Colonic mucosa (tissue), 4 donors: ENCODE data around the gene TMEM108. TPM values are rescaled to one million over a fixed set of nuclear protein-coding genes. Genes with fewer than 3 reads are reported as not detected.

Experiments used
- DNase-seq: peaks from one replicate; pipeline ENCODE4 v3.0.0-alpha.2; 2020
- H3K27ac ChIP-seq: fragments of 200-600 bp; one replicate; pipeline ENCODE4 v1.8.0; 2021
- H3K27me3 ChIP-seq: fragments of 200-600 bp; one replicate; pipeline ENCODE4 v1.8.0; 2021
- H3K36me3 ChIP-seq: fragments of 200-600 bp; one replicate; pipeline ENCODE4 v1.8.0; 2021
- H3K4me1 ChIP-seq: fragments of 200-600 bp; one replicate; pipeline ENCODE4 v1.8.0; 2021; ENCODE audit warnings: mild to moderate bottlenecking
- H3K4me3 ChIP-seq: fragments of 200-600 bp; one replicate; pipeline ENCODE4 v1.8.0; 2021
- H3K9ac ChIP-seq, 2 donors: one replicate each; pipeline ENCODE4 v1.7.0; 2013; ENCODE audit warnings: control low read depth in 2 of 2, low read depth in 2 of 2, low read length in 2 of 2
- H3K9me3 ChIP-seq: fragments of 200-600 bp; one replicate; pipeline ENCODE4 v1.8.0; 2021
- CTCF ChIP-seq: fragments of 200-600 bp; IDR thresholded peaks from one replicate; pipeline ENCODE4 v1.8.0; 2022; ENCODE audit warnings: antibody characterized with exemption, mild to moderate bottlenecking
- intact Hi-C: fragments of 100-400 bp; cut with DNase I; formaldehyde crosslinking; loops from one replicate; pipeline ENCODE4 v1.14.1; 2022
- total RNA-seq, 2 donors: library from RNA; stranded (reverse); fragmentation: NEBNext Ultra II Directional in 1 of 2; extraction: Animal tissue kit (Norgen Biotek cat#: 25700) in 1 of 2; gene quantifications; one replicate each; pipeline ENCODE4 v1.2.1, GENCODE V29; 2021
- donor health status: healthy.
- donor health status: DM: no; HTN: no; CAD: no.
- donor health status: DM: no; HTN: no; CAD: no.

TMEM108 gene
- total RNA-seq, 2 donors from 2014 or later = 0.20 to 0.82 TPM

GRCh38 chr3:133254716-133255115, 216.5 kb downstream of the TMEM108 start:
- DNase-seq = no peak
- intact Hi-C loops = no loop called here
- no peaks in the 10 kb centered on the region for H3K4me1 ChIP-seq
- H3K9me3 ChIP-seq = no peaks in the 10 kb centered on the region
- no peak overlapping the region for H3K27ac ChIP-seq
- no peaks in the 10 kb centered on the region for H3K27me3 ChIP-seq
- no peaks in the 10 kb centered on the region for H3K36me3 ChIP-seq
- no peak overlapping the region for H3K9ac ChIP-seq
- no peak overlapping the region for H3K4me3 ChIP-seq
- TF ChIP-seq CTCF = no peak

- intact Hi-C loops = no loop called here
- Histone ChIP-seq H3K27me3 (no peaks in the 10 kb centered on the region), H3K27ac (no peak overlapping the region)
Observed at GRCh38 chr3:133256787-133257483, 218.7 kb downstream of the TMEM108 start.

GRCh38 chr3:133258358-133258757, 220.2 kb downstream of the TMEM108 start:
- no peak for DNase-seq
- H3K9ac ChIP-seq = no peak overlapping the region
- no peaks in the 10 kb centered on the region for H3K36me3 ChIP-seq
- no peak overlapping the region for H3K4me3 ChIP-seq
- TF ChIP-seq CTCF = no peak
- no peak overlapping the region for H3K27ac ChIP-seq
- no peaks in the 10 kb centered on the region for H3K9me3 ChIP-seq
- no peaks in the 10 kb centered on the region for H3K4me1 ChIP-seq
- intact Hi-C loops = no loop called here
- H3K27me3 ChIP-seq = no peaks in the 10 kb centered on the region

More at GRCh38 chr3:133256787-133257483, 218.7 kb downstream of the TMEM108 start:
- no peak for TF ChIP-seq CTCF
- H3K36me3 ChIP-seq = no peaks in the 10 kb centered on the region
- H3K4me3 ChIP-seq = no peak overlapping the region
- H3K9ac ChIP-seq = no peak overlapping the region
- no peaks in the 10 kb centered on the region for H3K9me3 ChIP-seq
- no peak for DNase-seq
- H3K4me1 ChIP-seq = no peaks in the 10 kb centered on the region

GRCh38 chr3:133259767-133260166, 221.6 kb downstream of the TMEM108 start:
- H3K27ac ChIP-seq = no peak overlapping the region
- no peaks in the 10 kb centered on the region for H3K36me3 ChIP-seq
- H3K4me1 ChIP-seq = no peaks in the 10 kb centered on the region
- intact Hi-C loops = no loop called here
- no peak overlapping the region for H3K9ac ChIP-seq
- no peaks in the 10 kb centered on the region for H3K27me3 ChIP-seq
- H3K9me3 ChIP-seq = no peaks in the 10 kb centered on the region
- no peak for DNase-seq
- no peak for TF ChIP-seq CTCF
- H3K4me3 ChIP-seq = no peak overlapping the region

GRCh38 chr3:133262333-133262732, 224.1 kb downstream of the TMEM108 start:
- H3K27me3 ChIP-seq = no peaks in the 10 kb centered on the region
- TF ChIP-seq CTCF = no peak
- H3K9me3 ChIP-seq = no peaks in the 10 kb centered on the region
- H3K4me3 ChIP-seq = no peak overlapping the region
- no peaks in the 10 kb centered on the region for H3K36me3 ChIP-seq
- intact Hi-C loops = no loop called here
- H3K4me1 ChIP-seq = no peaks in the 10 kb centered on the region
- no peak overlapping the region for H3K27ac ChIP-seq
- H3K9ac ChIP-seq = no peak overlapping the region
- no peak for DNase-seq
